Esophagus muscularis mucosa (tissue), 4 donors: ENCODE data around the gene UNC5CL.

Experiments
- CTCF ChIP-seq, 3 experiments: fragments of 200-600 bp in 2 of 3; fragments of 450-650 bp in 1 of 3; sonication (generic) in 2 of 3; IDR thresholded peaks; one replicate each; pipeline ENCODE4 v1.5.1; 2017 to 2019; ENCODE audit warnings: antibody characterized with exemption in 3 of 3, mild to moderate bottlenecking in 2 of 3, moderate library complexity in 1 of 3
- EP300 ChIP-seq: sonication (generic); formaldehyde crosslinking; IDR thresholded peaks from one replicate; pipeline ENCODE4 v1.6.1; 2017; ENCODE audit warnings: antibody characterized with exemption
- POLR2A ChIP-seq: fragments of 450-650 bp; IDR thresholded peaks from one replicate; pipeline ENCODE4 v1.6.1; 2017; ENCODE audit warnings: antibody characterized with exemption, moderate library complexity, mild to moderate bottlenecking, low read depth
- POLR2AphosphoS5 ChIP-seq, 2 donors: sonication (generic); formaldehyde crosslinking; IDR thresholded peaks; one replicate each; pipeline ENCODE4 v1.6.1; 2017; ENCODE audit warnings: antibody characterized with exemption in 2 of 2

- TF ChIP-seq CTCF (IDR thresholded peaks at IDR 0.05) (no peak), POLR2A (no peak), POLR2AphosphoS5 (IDR thresholded peaks at IDR 0.05) (no peak), EP300 (no peak)
Observed at GRCh38 chr6:41022294-41022693, 16.7 kb downstream of the UNC5CL start.
